ENCODE data around the gene LPCAT1. TPM values are rescaled to one million over a fixed set of nuclear protein-coding genes. Genes with fewer than 3 reads are reported as not detected.
A peak's percentile ranks its signal among the peaks of the same experiment; 100 is the strongest.

The LPCAT1 gene
- total and polyA plus RNA-seq, 2 donors (not counting 3 experiments of a cell fraction or from before 2014, with no cell fraction given), result 28.9 to 57.2 TPM

GRCh38 chr5:1444361-1445189, 79.2 kb downstream of the LPCAT1 start:
- Histone ChIP-seq H3K27ac (ENCODE audit: insufficient read depth, low read depth, low read length) (no peak overlapping the region), H3K27me3 (ENCODE audit: control insufficient read depth in 2 of 2, insufficient read depth in 2 of 2, low read length in 2 of 2) (peaks cover 38 to 40% of the 10 kb centered on the region in 2 experiments), H3K4me3 (replicated peaks in 1 of 3; ENCODE audit: insufficient read depth in 1 of 3, low read depth in 1 of 3, low read length in 3 of 3) (no peak overlapping the region), H3K4me1 (ENCODE audit: control insufficient read depth, extremely low read depth, insufficient read depth, low read length) (no peaks in the 10 kb centered on the region), H3K9me3 (replicated peaks; ENCODE audit: control insufficient read depth, insufficient read depth, low read length) (no peaks in the 10 kb centered on the region), H2AFZ (ENCODE audit: low read depth, low read length) (no peak overlapping the region), H3K9ac (replicated peaks; ENCODE audit: extremely low read depth, insufficient read depth, low read length) (no peak overlapping the region), H3K4me2 (ENCODE audit: insufficient read depth, low read length) (no peak overlapping the region), H3K36me3 (ENCODE audit: control insufficient read depth in 2 of 2, extremely low read depth in 1 of 2, insufficient read depth in 2 of 2, low read length in 2 of 2) (no peaks in the 10 kb centered on the region), H4K20me1 (replicated peaks; ENCODE audit: control insufficient read depth, extremely low read depth, insufficient read depth, low read length) (no peaks in the 10 kb centered on the region), H3K9me1 (replicated peaks; ENCODE audit: control insufficient read depth, extremely low read depth, insufficient read depth, low read length) (no peaks in the 10 kb centered on the region), H3K79me2 (ENCODE audit: control insufficient read depth, insufficient read depth, low read length) (no peaks in the 10 kb centered on the region)
- ChIA-PET CTCF (no interaction called here), POLR2A (no interaction called here)
- no peak for TF ChIP-seq CTCF (IDR thresholded peaks at IDR 0.05; ENCODE audit: extremely low read depth in 1 of 2, insufficient read depth in 1 of 2, low read depth in 1 of 2, low read length in 2 of 2)
- TF ChIP-seq MYC (IDR thresholded peaks at IDR 0.05; ENCODE audit: low read depth, low read length), result no peak
- TF ChIP-seq EZH2 (IDR thresholded peaks at IDR 0.05; ENCODE audit: borderline replicate concordance, low read depth, low read length, severe bottlenecking), result peak; percentile 71
- BruUV-seq (replicated peaks), result no TSS peak
- DNase-seq (ENCODE audit: low read depth, low spot score) (no peak), FAIRE-seq (no peak)
- dilution Hi-C loops (cut with MboI; ENCODE audit: extremely low pct_ligation_motif_present, low sequenced_read_pairs), result no loop called here
- intact Hi-C loops (cut with micrococcal nuclease), result no loop called here

- Histone ChIP-seq H3K4me2 (ENCODE audit: insufficient read depth, low read length) (no peak overlapping the region), H3K9me3 (replicated peaks; ENCODE audit: control insufficient read depth, insufficient read depth, low read length) (no peaks in the 10 kb centered on the region), H3K4me3 (replicated peaks in 1 of 3; ENCODE audit: insufficient read depth in 1 of 3, low read depth in 1 of 3, low read length in 3 of 3) (no peak overlapping the region), H3K36me3 (ENCODE audit: control insufficient read depth in 2 of 2, extremely low read depth in 1 of 2, insufficient read depth in 2 of 2, low read length in 2 of 2) (no peaks in the 10 kb centered on the region), H3K27me3 (ENCODE audit: control insufficient read depth in 2 of 2, insufficient read depth in 2 of 2, low read length in 2 of 2) (peaks cover 35 to 39% of the 10 kb centered on the region in 2 experiments), H3K9ac (replicated peaks; ENCODE audit: extremely low read depth, insufficient read depth, low read length) (no peak overlapping the region), H4K20me1 (replicated peaks; ENCODE audit: control insufficient read depth, extremely low read depth, insufficient read depth, low read length) (no peaks in the 10 kb centered on the region), H3K9me1 (replicated peaks; ENCODE audit: control insufficient read depth, extremely low read depth, insufficient read depth, low read length) (no peaks in the 10 kb centered on the region), H3K79me2 (ENCODE audit: control insufficient read depth, insufficient read depth, low read length) (no peaks in the 10 kb centered on the region), H3K27ac (ENCODE audit: insufficient read depth, low read depth, low read length) (no peak overlapping the region), H3K4me1 (ENCODE audit: control insufficient read depth, extremely low read depth, insufficient read depth, low read length) (no peaks in the 10 kb centered on the region), H2AFZ (ENCODE audit: low read depth, low read length) (no peak overlapping the region)
- intact Hi-C loops (cut with micrococcal nuclease), result no loop called here
- ChIA-PET POLR2A (no interaction called here), CTCF (no interaction called here)
- no peak for DNase-seq (ENCODE audit: low read depth, low spot score)
- TF ChIP-seq CTCF (IDR thresholded peaks at IDR 0.05; ENCODE audit: extremely low read depth in 1 of 2, insufficient read depth in 1 of 2, low read depth in 1 of 2, low read length in 2 of 2) (no peak), EZH2 (IDR thresholded peaks at IDR 0.05; ENCODE audit: borderline replicate concordance, low read depth, low read length, severe bottlenecking) (no peak), JUN (IDR thresholded peaks at IDR 0.05; ENCODE audit: borderline replicate concordance, insufficient read depth, insufficient read length, low read depth) (no peak), GATA2 (IDR thresholded peaks at IDR 0.05; ENCODE audit: insufficient read depth, insufficient read length, low read depth, low read length) (no peak), POLR2A (IDR thresholded peaks at IDR 0.05; ENCODE audit: low read depth, low read length) (no peak), FOS (IDR thresholded peaks at IDR 0.05; ENCODE audit: borderline replicate concordance, insufficient read depth, low read length) (no peak), MYC (IDR thresholded peaks at IDR 0.05; ENCODE audit: low read depth, low read length) (no peak), POLR2AphosphoS5 (IDR thresholded peaks at IDR 0.05; ENCODE audit: insufficient read depth, low read depth, low read length) (no peak)
- TF ChIP-seq, protein P1, sequence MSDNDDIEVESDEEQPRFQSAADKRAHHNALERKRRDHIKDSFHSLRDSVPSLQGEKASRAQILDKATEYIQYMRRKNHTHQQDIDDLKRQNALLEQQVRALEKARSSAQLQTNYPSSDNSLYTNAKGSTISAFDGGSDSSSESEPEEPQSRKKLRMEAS (IDR thresholded peaks at IDR 0.05; ENCODE audit: insufficient read depth, insufficient read length), result no peak
- FAIRE-seq, result no peak
- dilution Hi-C loops (cut with MboI; ENCODE audit: extremely low pct_ligation_motif_present, low sequenced_read_pairs), result no loop called here
- no TSS peak for BruUV-seq (replicated peaks)
Measured at GRCh38 chr5:1443991-1444360, 79.8 kb downstream of the LPCAT1 start.
